Astrocyte (in vitro differentiated cells and primary cell): ENCODE results near the gene MRPL4. TPM values are rescaled to one million over a fixed set of nuclear protein-coding genes. Genes with fewer than 3 reads are reported as not detected.

Source experiments
- DNase-seq: peaks from one replicate; pipeline ENCODE4 v3.0.0-alpha.2; 2010; ENCODE audit warnings: low read depth
- FAIRE-seq: peaks from 2 replicates; lab custom pipeline; 2011; peaks lifted over from hg19 to GRCh38; lab: Jason Lieb, UNC
- H2AFZ ChIP-seq: 2 replicates; pipeline ENCODE4 v1.6.0; 2012; ENCODE audit warnings: low read depth, low read length, inconsistent platforms
- H3K27ac ChIP-seq: 2 replicates; pipeline ENCODE4 v1.5.1; 2011; ENCODE audit warnings: low read depth, low read length, inconsistent platforms
- H3K27me3 ChIP-seq: 2 replicates; pipeline ENCODE4 v1.6.0; 2011; ENCODE audit warnings: low read length, inconsistent platforms; ENCODE audit not compliant: insufficient read depth
- H3K36me3 ChIP-seq: 2 replicates; pipeline ENCODE4 v1.5.1; 2011; ENCODE audit warnings: low read length, inconsistent platforms; ENCODE audit not compliant: insufficient read depth
- H3K4me1 ChIP-seq: 2 replicates; pipeline ENCODE4 v1.5.1; 2011; ENCODE audit warnings: low read length, inconsistent platforms; ENCODE audit not compliant: insufficient read depth
- H3K4me2 ChIP-seq: 2 replicates; pipeline ENCODE4 v1.6.0; 2012; ENCODE audit warnings: low read length, inconsistent platforms
- H3K4me3 ChIP-seq: 2 replicates; pipeline ENCODE4 v1.5.1; 2011; ENCODE audit warnings: low read depth, mild to moderate bottlenecking, low read length, inconsistent platforms; ENCODE audit not compliant: insufficient read depth
- H3K79me2 ChIP-seq: 2 replicates; pipeline ENCODE4 v1.6.0; 2012; ENCODE audit warnings: mild to moderate bottlenecking, low read length, inconsistent platforms; ENCODE audit not compliant: insufficient read depth
- H3K9ac ChIP-seq: 2 replicates; pipeline ENCODE4 v1.6.0; 2012; ENCODE audit warnings: mild to moderate bottlenecking, low read length, inconsistent platforms
- H3K9me3 ChIP-seq: 2 replicates; pipeline ENCODE4 v1.5.1; 2012; ENCODE audit warnings: low read depth, mild to moderate bottlenecking, low read length, inconsistent platforms; ENCODE audit not compliant: insufficient read depth
- H4K20me1 ChIP-seq: 2 replicates; pipeline ENCODE4 v1.6.0; 2012; ENCODE audit warnings: low read length, inconsistent platforms; ENCODE audit not compliant: insufficient read depth
- H3K27ac Mint-ChIP-seq: one replicate; pipeline ENCODE4 v1.8.0; 2021; ENCODE audit warnings: mild to moderate bottlenecking, mixed read lengths; ENCODE audit not compliant: unreplicated experiment
- H3K27me3 Mint-ChIP-seq: one replicate; pipeline ENCODE4 v1.8.0; 2021; ENCODE audit warnings: low read depth, mixed read lengths; ENCODE audit not compliant: unreplicated experiment
- H3K36me3 Mint-ChIP-seq: one replicate; pipeline ENCODE4 v1.8.0; 2021; ENCODE audit warnings: low read depth, mixed read lengths; ENCODE audit not compliant: unreplicated experiment
- H3K4me1 Mint-ChIP-seq: one replicate; pipeline ENCODE4 v1.8.0; 2021; ENCODE audit warnings: low read depth, mixed read lengths; ENCODE audit not compliant: unreplicated experiment
- H3K4me3 Mint-ChIP-seq: one replicate; pipeline ENCODE4 v1.8.0; 2021; ENCODE audit warnings: mild to moderate bottlenecking, moderate library complexity, mixed read lengths; ENCODE audit not compliant: unreplicated experiment
- H3K9me3 Mint-ChIP-seq: one replicate; pipeline ENCODE4 v1.8.0; 2021; ENCODE audit warnings: mild to moderate bottlenecking, mixed read lengths; ENCODE audit not compliant: unreplicated experiment
- EZH2 ChIP-seq: IDR thresholded peaks from 2 replicates; pipeline ENCODE4 v1.6.1; 2012; ENCODE audit warnings: mild to moderate bottlenecking, low read length, inconsistent platforms; ENCODE audit not compliant: insufficient read depth
- total RNA-seq: library from RNA; stranded (reverse); gene quantifications from 2 replicates; pipeline ENCODE4 v1.2.1, GENCODE V29; 2021
- TF ChIP-seq, protein P1 (sequence below): IDR thresholded peaks from 2 replicates; pipeline ENCODE4 v1.5.1; 2011; ENCODE audit warnings: low read depth, mild to moderate bottlenecking, inconsistent platforms, low read length, moderate library complexity; ENCODE audit not compliant: insufficient read depth

Gene MRPL4
- total RNA-seq, 1 donor from 2014 or later, result 60.3 TPM

- FAIRE-seq, result no peak
- no peak for DNase-seq
- H3K27ac ChIP-seq, result no peak overlapping the region
- Mint-ChIP-seq H3K4me3 (no peak overlapping the region), H3K27me3 (no peaks in the 10 kb centered on the region), H3K27ac (no peak overlapping the region), H3K36me3 (no peaks in the 10 kb centered on the region), H3K9me3 (peaks cover 3% of the 10 kb centered on the region), H3K4me1 (peaks cover 2% of the 10 kb centered on the region)
- no peaks in the 10 kb centered on the region for H3K36me3 ChIP-seq
- no peaks in the 10 kb centered on the region for H3K79me2 ChIP-seq
- H3K9ac ChIP-seq, result no peak overlapping the region
- no peak for TF ChIP-seq EZH2
- TF ChIP-seq, protein P1, sequence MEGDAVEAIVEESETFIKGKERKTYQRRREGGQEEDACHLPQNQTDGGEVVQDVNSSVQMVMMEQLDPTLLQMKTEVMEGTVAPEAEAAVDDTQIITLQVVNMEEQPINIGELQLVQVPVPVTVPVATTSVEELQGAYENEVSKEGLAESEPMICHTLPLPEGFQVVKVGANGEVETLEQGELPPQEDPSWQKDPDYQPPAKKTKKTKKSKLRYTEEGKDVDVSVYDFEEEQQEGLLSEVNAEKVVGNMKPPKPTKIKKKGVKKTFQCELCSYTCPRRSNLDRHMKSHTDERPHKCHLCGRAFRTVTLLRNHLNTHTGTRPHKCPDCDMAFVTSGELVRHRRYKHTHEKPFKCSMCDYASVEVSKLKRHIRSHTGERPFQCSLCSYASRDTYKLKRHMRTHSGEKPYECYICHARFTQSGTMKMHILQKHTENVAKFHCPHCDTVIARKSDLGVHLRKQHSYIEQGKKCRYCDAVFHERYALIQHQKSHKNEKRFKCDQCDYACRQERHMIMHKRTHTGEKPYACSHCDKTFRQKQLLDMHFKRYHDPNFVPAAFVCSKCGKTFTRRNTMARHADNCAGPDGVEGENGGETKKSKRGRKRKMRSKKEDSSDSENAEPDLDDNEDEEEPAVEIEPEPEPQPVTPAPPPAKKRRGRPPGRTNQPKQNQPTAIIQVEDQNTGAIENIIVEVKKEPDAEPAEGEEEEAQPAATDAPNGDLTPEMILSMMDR, result no peak
- no peaks in the 10 kb centered on the region for H3K9me3 ChIP-seq
- no peak overlapping the region for H3K4me3 ChIP-seq
- no peaks in the 10 kb centered on the region for H4K20me1 ChIP-seq
- H3K4me1 ChIP-seq, result no peaks in the 10 kb centered on the region
- H3K27me3 ChIP-seq, result no peaks in the 10 kb centered on the region
- no peak overlapping the region for H2AFZ ChIP-seq
- no peak overlapping the region for H3K4me2 ChIP-seq
Measured at GRCh38 chr19:10245189-10245939, 6.7 kb upstream of the MRPL4 start.

DNA sequence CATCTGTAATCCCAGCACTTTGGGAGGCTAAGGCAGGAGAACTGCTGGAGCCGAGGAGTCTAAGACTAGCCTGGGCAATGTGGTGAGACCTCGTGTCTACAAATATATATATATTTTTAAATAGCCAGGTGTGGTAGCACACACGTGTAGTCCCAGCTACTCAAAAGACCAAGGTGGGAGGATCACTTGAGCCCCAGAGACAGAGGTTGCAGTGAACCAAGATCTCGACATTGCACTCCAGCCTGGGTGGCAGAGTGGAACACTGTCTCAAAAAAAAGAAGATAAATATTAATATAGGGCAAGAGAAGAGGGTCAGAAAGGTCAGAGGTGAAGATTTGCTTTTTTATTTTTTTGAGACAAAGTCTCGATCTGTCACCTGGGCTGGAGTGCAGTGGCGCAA lies 5.5 kb upstream of the MRPL4 start:
- Histone ChIP-seq H3K9me3 (no peaks in the 10 kb centered on the region), H3K4me2 (no peak overlapping the region), H3K79me2 (no peaks in the 10 kb centered on the region), H2AFZ (no peak overlapping the region), H4K20me1 (no peaks in the 10 kb centered on the region), H3K27ac (no peak overlapping the region), H3K4me3 (no peak overlapping the region), H3K27me3 (no peaks in the 10 kb centered on the region), H3K9ac (no peak overlapping the region), H3K36me3 (no peaks in the 10 kb centered on the region), H3K4me1 (no peaks in the 10 kb centered on the region)
- Mint-ChIP-seq H3K4me1 (peaks cover 2% of the 10 kb centered on the region), H3K27me3 (no peaks in the 10 kb centered on the region), H3K9me3 (peaks cover 3% of the 10 kb centered on the region), H3K27ac (no peak overlapping the region), H3K36me3 (no peaks in the 10 kb centered on the region), H3K4me3 (no peak overlapping the region)
- TF ChIP-seq EZH2, result no peak
- TF ChIP-seq, protein P1, result no peak
- DNase-seq (no peak), FAIRE-seq (no peak)

DNA sequence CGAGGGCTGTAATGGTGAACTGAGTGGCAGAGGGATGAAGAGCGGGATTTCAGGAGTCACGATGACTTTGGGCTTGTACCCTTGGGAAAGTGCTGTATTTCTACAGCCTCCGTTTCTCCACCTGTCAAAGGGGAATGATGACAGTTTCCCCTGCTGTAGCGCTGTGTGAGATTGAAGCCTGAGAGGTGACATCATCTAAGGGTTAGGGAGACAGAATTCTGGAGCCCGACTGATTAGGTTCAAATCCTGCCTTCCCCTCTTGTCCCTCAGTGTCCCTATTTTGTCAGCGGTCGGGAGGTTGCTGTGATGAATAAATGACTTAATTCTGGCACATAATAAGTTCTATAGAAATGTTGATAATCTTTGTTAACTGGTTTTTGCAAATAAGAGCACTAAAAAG lies 693 bp downstream of the MRPL4 start:
- Histone ChIP-seq H3K36me3 (peaks cover 13% of the 10 kb centered on the region), H4K20me1 (peaks cover 8% of the 10 kb centered on the region), H3K9me3 (no peaks in the 10 kb centered on the region), H3K9ac (peak overlapping the region; percentile 89), H3K4me1 (peaks cover 9% of the 10 kb centered on the region), H3K4me2 (peak overlapping the region; percentile 96), H3K27ac (peak overlapping the region; percentile 75), H3K79me2 (peaks cover 23% of the 10 kb centered on the region), H2AFZ (peak overlapping the region; percentile 94), H3K27me3 (no peaks in the 10 kb centered on the region), H3K4me3 (peak overlapping the region; percentile 91)
- H3K4me1 Mint-ChIP-seq, result no peaks in the 10 kb centered on the region
- no peaks in the 10 kb centered on the region for H3K9me3 Mint-ChIP-seq
- DNase-seq (no peak), FAIRE-seq (no peak)
- peak overlapping the region; percentile 86 for H3K27ac Mint-ChIP-seq
- no peaks in the 10 kb centered on the region for H3K27me3 Mint-ChIP-seq
- TF ChIP-seq EZH2, result no peak
- TF ChIP-seq, protein P1, result no peak
- peaks cover 21% of the 10 kb centered on the region for H3K36me3 Mint-ChIP-seq
- peak overlapping the region; percentile 97 for H3K4me3 Mint-ChIP-seq
